Measurements from ENCODE around the gene RAB3B.
"Not testable (repeated sequence)": the region's sequence is repeated elsewhere in the genome, so short reads cannot be mapped to it uniquely, and the experiment has no call there.

The RAB3B gene

GRCh38 chr1:51988254-51988653 lies 2.2 kb downstream of the RAB3B start:
- DNase-seq, result no peak

DNA sequence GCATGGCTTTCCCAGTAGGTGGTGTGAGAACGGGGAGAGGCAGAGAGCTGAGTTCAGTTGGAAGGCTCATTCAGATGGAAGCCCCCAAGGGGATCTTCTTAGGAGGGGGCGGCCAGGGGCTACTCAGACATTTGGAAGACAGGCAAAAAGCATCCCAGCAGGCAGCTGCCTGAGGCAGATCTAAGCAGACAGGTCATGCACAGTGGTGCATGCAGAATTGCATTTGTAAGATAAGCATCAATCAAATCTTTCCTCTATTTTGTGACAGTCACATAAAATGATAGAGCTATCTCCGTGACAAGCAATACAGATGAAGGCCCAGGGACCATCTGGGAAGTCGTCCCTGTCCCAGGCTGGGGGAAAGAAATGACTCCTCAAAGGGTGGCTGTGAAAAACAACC lies 3.8 kb downstream of the RAB3B start:
- no peak for DNase-seq

DNA sequence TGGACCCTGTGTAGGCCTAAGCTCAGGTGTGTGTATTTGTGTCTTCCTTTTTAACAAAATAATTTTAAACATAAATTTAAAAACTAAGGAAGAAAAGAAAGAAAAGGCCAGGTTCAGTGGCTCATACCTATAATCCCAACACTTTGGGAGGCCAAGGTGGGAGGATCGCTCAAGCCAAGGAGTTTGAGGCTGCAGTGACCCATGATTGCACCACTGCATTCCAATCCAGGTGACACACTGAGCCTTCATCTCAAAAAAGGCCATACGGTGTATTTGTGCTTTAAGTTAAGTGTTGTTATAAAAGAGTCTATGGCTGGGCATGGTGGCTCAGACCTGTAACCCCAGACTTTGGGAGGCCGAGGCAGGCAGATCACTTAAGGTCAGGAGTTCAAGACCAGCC lies 8.3 kb downstream of the RAB3B start:
- no peak for DNase-seq

GRCh38 chr1:51981555-51981954 lies 8.9 kb downstream of the RAB3B start:
- DNase-seq, result no peak

DNA sequence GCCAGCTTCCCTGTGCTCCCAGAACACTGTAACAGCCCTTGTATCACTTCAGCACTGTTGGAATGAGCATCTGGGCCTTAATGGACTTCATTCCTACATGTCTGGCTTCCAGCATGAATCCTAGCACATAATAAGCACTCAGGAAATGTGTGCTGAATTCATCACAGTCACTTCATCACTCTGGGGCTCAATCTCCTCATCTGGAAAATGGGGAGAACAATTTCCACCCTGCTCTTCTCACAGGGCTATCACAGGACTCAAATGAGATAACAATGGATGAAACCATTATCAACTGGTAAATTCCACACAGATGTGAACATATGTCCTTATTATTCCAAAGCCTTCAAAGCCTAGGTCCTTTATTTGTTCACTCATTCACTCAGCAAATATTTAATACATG lies 12.4 kb downstream of the RAB3B start:
- DNase-seq, result no peak

DNA sequence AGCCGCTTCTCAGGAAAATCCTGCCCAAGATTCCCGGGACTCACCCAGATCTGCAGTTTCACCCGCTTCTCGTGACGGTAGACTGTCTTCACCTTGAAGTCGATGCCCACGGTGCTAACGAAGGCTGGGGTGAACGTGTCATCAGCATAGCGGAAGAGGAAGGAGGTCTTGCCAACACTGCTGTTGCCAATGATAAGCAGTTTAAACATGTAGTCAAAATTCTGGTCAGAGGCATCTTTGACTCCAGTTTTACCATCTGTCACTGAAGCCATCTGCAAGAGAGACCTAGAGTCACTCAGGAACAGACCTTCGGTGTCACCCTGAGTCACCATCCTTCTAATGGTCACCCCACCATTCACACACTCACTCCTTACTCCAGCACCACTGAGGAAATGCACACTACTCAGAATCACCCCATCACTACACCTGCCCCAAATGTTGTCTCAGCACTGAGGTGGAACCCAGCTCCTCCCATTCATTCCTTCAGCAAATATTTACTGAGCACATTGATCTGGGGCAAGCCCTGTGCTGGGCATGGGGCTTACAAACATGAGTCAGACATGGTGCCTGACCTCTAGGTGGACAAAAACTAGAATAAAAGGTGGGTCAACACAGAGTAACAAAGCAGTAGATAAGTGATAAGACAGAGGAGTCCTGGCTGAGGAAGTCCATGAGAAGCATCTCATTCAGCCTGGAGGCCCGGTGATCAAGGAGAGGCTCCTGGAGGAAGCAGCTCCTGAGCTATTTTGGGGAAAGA lies 13.5 kb downstream of the RAB3B start:
- DNase-seq, result no peak

- DNase-seq, result no peak
These were observed 16.7 kb downstream of the RAB3B start for GRCh38 chr1:51973587-51974474.

- DNase-seq, result no peak
These were observed 21.3 kb downstream of the RAB3B start for GRCh38 chr1:51969038-51969705.

- DNase-seq, result no peak
These were observed 21.9 kb downstream of the RAB3B start for GRCh38 chr1:51968632-51969031.

DNA sequence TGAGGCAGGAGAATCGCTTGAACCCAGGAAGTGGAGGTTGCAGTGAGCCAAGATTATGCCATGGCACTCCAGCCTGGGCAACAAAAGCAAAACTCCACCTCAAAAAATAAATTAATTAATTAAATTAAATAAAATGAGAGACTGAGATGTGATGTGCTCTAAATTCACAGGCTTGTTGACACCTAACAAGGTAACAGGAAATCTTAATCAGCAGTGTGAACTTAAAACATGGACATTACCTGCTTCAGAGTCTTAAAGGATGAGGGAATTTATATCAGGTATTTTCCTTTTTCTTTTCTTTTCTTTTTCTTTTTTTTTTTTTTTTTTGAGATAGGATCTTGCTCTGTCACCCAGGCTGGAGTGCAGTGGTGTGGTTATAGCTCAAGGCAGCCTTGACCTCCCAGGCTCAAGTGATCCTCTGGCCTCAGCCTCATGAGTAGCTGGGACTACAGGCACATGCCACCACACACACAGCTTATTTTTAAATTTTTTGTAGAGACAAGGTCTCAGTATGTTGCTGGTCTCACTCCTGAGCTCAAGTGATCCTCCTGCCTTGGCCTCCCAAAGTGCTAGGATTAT lies 23.2 kb downstream of the RAB3B start:
- not testable (repeated sequence) for DNase-seq

DNA sequence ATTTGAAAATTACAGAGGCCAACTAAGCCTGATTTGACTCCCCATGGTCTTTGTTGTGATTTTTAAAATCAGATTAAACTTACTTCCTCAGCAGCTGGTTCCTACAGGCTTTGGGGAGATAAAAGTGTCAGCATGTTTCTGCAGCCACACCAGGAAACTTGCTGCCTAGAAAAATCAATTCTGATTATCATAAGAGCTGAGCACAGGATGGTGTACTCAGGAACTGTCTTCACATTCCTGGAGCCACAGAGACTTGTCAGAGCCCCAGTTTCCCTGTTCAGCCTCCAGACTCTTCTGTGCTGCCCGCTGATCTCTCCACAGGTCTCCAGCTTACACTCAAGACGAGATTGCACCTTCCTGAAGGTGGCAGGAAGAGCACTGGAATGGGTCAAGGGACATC lies 23.9 kb downstream of the RAB3B start:
- DNase-seq, result no peak

- no peak for DNase-seq
These were observed 26.2 kb downstream of the RAB3B start for GRCh38 chr1:51964309-51964696.

DNA sequence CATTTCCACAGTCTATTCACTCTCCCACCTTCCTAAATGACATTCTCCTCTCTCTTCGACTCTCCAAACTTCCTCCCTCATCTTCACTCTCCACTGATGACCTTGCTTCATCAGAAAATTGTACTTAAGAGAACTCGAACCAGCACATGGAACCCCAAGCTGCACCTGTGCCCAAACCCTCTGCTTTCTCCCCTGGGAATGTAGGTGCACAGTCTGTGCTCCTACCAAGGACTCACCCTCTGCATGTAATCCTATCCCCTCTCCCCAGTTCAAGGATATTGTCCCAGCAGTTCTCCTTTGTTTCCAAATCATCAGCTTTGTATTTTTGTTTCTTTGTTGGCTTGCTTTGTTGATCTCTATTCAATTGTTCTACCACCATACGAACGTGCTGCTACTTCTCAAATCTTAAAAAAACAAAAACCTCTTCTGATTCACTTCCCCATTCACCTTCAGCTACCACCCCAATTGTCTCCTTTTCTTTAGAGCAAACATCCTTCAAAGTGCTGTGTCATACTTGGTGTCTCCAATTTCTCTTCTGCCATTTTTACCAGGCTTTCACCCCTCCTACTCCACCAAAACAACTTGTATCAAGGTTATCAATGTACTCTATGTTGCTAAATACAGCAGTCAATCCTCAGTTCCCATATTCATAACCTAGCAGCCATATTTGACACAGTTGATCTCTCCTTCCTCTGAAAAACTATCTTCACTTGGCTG lies 26.8 kb downstream of the RAB3B start:
- DNase-seq, result no peak

GRCh38 chr1:51962486-51963356 lies 27.8 kb downstream of the RAB3B start:
- no peak for DNase-seq

DNA sequence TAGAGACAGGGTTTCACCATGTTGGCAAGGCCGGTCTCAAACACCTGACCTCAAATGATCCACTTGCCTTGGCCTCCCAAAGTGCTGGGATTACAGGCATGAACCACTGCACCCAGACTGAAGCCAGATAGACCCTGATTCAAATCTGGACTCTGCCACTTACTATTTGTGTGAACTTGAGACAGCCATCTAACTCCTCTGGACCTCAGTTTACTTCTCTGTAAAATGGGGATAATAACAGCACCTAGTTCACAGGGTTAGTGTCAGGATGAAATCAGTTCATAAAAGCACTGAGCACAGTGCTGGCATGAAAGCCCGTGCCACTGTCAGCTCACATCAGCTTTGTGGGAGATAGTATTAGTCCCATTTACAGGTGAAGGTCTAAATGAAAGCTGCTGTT lies 28.5 kb downstream of the RAB3B start:
- DNase-seq, result no peak

DNA sequence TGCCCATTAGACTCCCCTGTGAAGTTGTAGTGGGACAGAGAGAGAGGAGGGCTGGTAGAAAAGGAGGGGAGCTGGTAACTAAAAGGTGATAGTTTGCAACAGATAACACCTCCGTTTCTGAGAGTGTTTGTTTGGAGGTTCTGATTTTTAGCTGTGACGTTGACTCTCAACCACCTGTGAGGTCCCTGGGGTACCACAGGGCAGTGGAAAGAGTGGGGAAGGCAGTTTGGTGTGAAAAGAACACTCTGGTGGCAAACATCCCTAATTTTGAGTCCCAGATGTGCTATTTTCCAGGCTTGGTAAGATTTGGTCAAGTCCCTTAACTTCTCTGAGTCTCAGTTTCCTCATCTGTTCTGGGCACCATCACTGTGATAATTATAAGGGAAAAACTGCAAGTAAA lies 29.3 kb downstream of the RAB3B start:
- DNase-seq, result no peak

- DNase-seq, result no peak
These were observed 30.2 kb downstream of the RAB3B start for GRCh38 chr1:51960262-51960661.

- DNase-seq, result no peak
These were observed 31.7 kb downstream of the RAB3B start for GRCh38 chr1:51958824-51959223.

GRCh38 chr1:51957618-51958017 lies 32.9 kb downstream of the RAB3B start:
- DNase-seq, result no peak

- DNase-seq, result no peak
These were observed 33.7 kb downstream of the RAB3B start for GRCh38 chr1:51956528-51957509.

Measured in right hindlimb (tissue), 1 donor.